IPS DF 6.9 (cell line): Measurements from ENCODE around the gene HDAC10.

Experiments
- DNase-seq: peaks from one replicate; pipeline ENCODE4 v3.0.0-alpha.2; 2013; ENCODE audit warnings: low read depth, low spot score
- H3K27ac ChIP-seq: one replicate; pipeline ENCODE4 v1.5.1; 2013; ENCODE audit warnings: low read length, control low read depth
- H3K27me3 ChIP-seq: 2 replicates; pipeline ENCODE4 v1.6.1; 2013; ENCODE audit warnings: mild to moderate bottlenecking, low read length; ENCODE audit not compliant: control insufficient read depth, insufficient read depth
- H3K36me3 ChIP-seq: 2 replicates; pipeline ENCODE4 v1.6.1; 2013; ENCODE audit warnings: low read length; ENCODE audit not compliant: control insufficient read depth, insufficient read depth
- H3K4me1 ChIP-seq: 2 replicates; pipeline ENCODE4 v1.6.1; 2013; ENCODE audit warnings: low read length; ENCODE audit not compliant: control insufficient read depth, insufficient read depth
- H3K4me3 ChIP-seq: 2 replicates; pipeline ENCODE4 v1.5.1; 2013; ENCODE audit warnings: mild to moderate bottlenecking, low read length
- H3K9me3 ChIP-seq: 2 replicates; pipeline ENCODE4 v1.6.1; 2013; ENCODE audit warnings: low read length, inconsistent platforms; ENCODE audit not compliant: control insufficient read depth, insufficient read depth
- WGBS: extraction: QIAGEN DNeasy Blood & Tissue Kit; methylation state at CpG from one replicate; pipeline ENCODE4 v1.1.7; 2013; ENCODE audit warnings: mixed read lengths, missing lambda C conversion rate; ENCODE audit not compliant: insufficient read length, insufficient coverage; 5-methylcytosine and 5-hydroxymethylcytosine counted together

Gene HDAC10

DNA sequence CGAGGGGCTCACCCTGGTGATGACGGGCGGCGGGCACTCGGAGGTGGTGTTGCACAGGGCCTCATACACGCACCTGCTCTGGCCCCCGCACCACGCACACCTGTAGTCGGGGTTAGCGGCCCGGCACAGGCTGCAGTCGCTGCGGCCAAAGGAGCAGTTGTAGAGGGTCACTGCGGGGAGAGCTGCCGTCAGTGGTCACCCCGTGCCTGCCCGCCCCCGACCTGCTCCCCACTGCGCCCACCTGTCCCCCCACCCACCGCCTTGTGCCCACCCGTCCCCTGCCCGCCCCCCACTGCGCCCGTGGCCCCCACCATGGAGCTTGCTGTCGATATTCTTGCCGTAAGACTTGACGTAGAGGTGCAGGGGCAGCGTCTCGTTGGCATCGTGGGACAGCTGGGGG, 32.8 kb upstream of the HDAC10 start:
- no peak overlapping the region for H3K4me3 ChIP-seq
- no peak for DNase-seq
- H3K36me3 ChIP-seq: peaks cover 59% of the 10 kb centered on the region
- no CpG with 5 or more reads among the region's 30 CpGs for WGBS
- no peaks in the 10 kb centered on the region for H3K9me3 ChIP-seq
- H3K4me1 ChIP-seq: no peaks in the 10 kb centered on the region; the same call in 1 of the 2 replicates
- H3K27ac ChIP-seq: no peak overlapping the region
- H3K27me3 ChIP-seq: no peaks in the 10 kb centered on the region

DNA sequence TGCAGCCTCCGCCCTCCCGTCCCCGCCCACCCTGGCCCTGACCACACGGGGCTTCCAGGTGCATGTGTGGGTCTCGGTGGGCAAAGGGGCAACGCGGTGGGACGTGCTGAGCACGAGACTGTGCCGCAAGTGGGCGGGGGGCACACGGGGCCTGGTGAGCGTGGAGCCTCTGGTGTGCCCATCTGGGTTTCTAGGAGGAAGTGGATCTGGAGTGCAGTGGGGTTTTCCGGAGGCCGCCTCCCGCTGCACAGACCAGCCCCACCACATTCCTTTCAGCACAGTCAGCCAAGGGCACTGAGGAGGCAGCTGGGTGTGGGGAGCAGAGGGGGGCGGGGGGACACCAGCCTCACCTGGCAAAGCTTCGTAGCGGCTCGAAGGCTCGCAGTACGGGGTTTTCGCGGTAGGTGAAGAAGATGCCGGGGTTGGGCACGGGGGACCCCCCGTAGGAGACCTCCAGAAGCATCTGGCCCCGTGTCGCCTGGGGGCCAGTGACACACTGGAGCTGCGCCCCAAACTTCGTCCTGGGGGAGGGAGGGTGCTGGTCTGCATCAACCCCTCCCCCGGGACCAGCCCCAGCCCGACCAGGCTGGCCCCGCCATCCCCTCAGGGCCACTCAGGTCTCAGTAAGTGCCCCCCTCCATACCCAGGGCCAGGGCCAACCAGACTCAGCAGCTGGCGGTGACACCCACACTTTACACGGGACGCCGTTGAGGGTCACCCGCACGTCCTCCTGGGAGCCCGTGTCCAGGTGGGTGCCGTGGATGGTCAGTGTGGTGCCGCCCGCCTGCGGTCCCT, 31.5 kb upstream of the HDAC10 start:
- Histone ChIP-seq H3K9me3 (no peaks in the 10 kb centered on the region), H3K36me3 (peaks cover 65% of the 10 kb centered on the region), H3K27ac (no peak overlapping the region), H3K4me3 (no peak overlapping the region), H3K4me1 (no peaks in the 10 kb centered on the region; the same call in 1 of the 2 replicates), H3K27me3 (no peaks in the 10 kb centered on the region)
- no peak for DNase-seq
- WGBS: no CpG with 5 or more reads among the region's 45 CpGs

DNA sequence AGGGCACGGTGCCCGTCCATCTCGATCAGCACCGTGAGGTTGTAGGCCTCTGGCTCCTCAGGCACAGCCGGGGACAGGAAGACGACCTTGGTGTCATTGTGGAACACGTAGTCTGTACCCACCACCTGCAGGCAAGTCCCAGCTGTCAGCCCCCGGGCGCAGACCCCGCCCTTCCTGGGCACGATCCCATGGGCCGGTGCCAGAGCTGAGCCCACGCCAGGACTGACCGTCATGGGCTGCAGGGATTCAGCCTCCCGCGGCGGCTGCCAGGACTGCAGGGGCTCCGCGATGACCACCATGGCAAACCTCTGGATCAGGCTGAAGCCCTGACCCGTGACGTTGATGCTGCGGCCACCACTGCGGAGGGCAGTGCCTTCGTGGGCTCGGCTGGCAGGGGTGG, 30.9 kb upstream of the HDAC10 start:
- no peaks in the 10 kb centered on the region for H3K9me3 ChIP-seq
- no peak overlapping the region for H3K27ac ChIP-seq
- H3K27me3 ChIP-seq: no peaks in the 10 kb centered on the region
- H3K4me1 ChIP-seq: no peaks in the 10 kb centered on the region; the same call in 1 of the 2 replicates
- H3K36me3 ChIP-seq: peaks cover 67% of the 10 kb centered on the region
- H3K4me3 ChIP-seq: no peak overlapping the region
- no CpG with 5 or more reads among the region's 25 CpGs for WGBS
- DNase-seq: no peak

DNA sequence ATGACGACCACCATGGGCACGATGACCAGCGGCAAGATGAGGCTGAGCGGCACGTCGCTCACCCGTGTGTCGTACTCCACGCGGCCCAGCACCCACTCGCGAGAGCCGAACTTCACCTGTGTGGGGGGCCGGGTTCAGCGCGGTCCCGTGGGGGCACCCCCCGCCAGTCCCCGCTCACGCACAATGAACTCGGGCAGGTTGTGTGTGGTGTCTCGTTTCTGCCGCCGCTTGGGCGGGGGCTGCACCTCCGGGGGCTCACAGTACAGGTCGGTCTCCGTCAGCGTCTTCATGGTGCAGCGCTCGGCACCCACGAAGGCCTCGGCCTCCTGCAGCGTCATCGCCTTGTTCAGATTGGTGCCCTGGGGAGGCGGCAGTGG, 30.3 kb upstream of the HDAC10 start:
- no peak overlapping the region for H3K27ac ChIP-seq
- H3K36me3 ChIP-seq: peaks cover 70% of the 10 kb centered on the region
- no CpG with 5 or more reads among the region's 36 CpGs for WGBS

DNA sequence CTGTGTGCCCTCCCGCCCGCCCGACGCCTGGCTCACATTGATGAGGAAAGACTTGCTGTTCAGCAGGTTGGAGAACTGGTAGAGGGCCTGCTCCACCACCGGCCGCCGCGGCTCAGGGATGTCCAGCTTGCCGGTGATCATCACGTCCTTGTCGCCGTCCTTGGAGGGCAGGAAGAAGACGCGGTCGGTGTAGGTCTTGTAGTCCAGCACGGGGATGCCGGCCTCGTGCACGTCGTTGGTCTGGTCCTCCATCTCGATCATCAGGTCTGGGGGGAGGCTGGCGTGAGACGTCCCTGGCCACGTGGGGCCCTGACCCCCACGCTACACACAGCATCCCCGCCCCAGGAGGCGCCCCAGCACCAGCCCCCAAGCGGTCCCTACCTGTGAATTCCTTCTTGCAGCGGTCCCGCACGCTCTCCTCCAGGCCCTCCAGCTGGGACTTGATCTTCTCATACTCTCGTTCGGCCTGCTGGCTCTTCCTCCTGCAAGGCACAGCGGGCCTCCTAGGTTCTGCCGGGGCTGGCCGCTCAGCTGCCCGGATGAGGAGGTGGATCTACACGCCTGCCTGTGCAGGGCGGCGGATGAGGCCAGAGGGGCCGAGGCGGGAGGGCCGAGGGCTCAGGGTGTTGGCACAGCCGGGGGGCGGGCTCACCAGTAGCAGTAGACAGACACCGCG, 29.8 kb upstream of the HDAC10 start:
- Histone ChIP-seq H3K27me3 (no peaks in the 10 kb centered on the region), H3K9me3 (no peaks in the 10 kb centered on the region), H3K36me3 (peaks cover 73% of the 10 kb centered on the region), H3K27ac (no peak overlapping the region), H3K4me1 (no peaks in the 10 kb centered on the region; the same call in 1 of the 2 replicates), H3K4me3 (no peak overlapping the region)
- WGBS: no CpG with 5 or more reads among the region's 47 CpGs
- no peak for DNase-seq

More for the DNA sequence above, 30.3 kb upstream of the HDAC10 start:
- H3K9me3 ChIP-seq: no peaks in the 10 kb centered on the region
- DNase-seq: no peak
- H3K4me3 ChIP-seq: no peak overlapping the region
- no peaks in the 10 kb centered on the region; the same call in 1 of the 2 replicates for H3K4me1 ChIP-seq
- no peaks in the 10 kb centered on the region for H3K27me3 ChIP-seq

DNA sequence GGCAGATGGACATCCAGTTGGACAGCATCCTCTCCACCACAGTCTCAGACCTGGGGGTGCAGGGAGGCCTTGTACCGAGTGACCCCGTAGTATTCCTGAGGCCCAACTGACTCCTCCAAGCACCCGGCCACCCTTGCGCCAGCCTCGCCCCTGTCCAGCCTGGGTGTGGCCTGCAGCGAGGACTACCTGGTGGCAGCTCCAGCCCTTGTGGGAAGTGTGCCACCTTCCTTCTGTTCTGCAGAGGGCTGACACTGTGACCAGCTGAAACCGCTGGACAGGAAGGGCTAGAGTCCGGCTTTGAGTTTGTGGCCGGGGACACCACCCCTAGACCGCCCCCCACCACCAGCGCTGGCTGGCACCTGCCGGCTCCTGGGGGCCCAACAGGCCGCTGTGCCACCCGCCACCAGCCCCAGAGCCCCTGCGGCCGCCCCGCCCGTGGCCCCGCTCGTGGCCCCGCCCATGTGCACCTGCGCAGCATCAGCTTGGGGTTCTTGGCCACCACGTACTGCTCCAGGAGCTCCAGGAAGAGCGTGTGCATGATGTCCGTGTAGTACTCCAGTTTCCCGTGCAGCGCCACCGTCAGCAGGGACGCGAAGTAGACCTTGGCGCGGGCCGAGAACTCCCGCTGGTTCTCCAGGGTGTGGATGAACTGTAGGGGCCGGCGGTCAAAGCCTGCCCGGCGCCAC, 29.1 kb upstream of the HDAC10 start:
- no CpG with 5 or more reads among the region's 38 CpGs for WGBS
- Histone ChIP-seq H3K36me3 (peaks cover 77% of the 10 kb centered on the region), H3K27me3 (no peaks in the 10 kb centered on the region), H3K27ac (no peak overlapping the region), H3K9me3 (no peaks in the 10 kb centered on the region), H3K4me3 (no peak overlapping the region), H3K4me1 (no peaks in the 10 kb centered on the region; the same call in 1 of the 2 replicates)
- DNase-seq: no peak

DNA sequence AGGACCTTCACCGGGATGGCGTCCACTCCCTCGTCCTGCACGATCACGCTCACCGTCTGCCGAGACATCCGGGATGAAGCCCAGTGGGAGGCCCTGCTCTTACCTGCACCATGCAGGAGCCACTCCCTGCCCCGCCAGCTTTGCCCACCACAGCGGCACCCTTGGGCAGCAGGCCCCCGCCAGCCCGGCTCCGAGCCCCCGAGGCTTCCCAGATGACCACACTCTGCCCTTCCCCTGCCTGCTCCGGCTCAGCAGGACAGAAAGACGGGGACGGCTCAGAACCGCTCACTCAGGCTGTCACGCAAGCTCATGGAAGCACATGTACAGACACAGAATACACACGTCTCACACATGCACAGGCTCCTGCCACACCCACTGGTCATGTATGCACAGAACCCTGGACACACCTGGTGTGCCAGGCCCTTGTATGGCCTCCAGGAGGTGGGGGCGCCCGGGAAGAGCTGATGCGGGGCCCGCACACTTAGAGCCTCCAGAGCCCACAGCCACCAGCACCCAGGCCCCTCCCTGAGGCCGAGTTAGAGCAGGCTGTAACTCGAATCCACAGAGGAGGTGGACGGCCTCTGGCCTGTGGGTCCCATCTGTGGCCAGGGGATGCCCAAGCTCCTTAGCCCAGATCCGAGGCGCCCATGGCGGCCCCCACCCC, 28.0 kb upstream of the HDAC10 start:
- no peak overlapping the region for H3K27ac ChIP-seq
- no peaks in the 10 kb centered on the region; the same call in 1 of the 2 replicates for H3K4me1 ChIP-seq
- no peaks in the 10 kb centered on the region for H3K27me3 ChIP-seq
- no peak for DNase-seq
- H3K9me3 ChIP-seq: no peaks in the 10 kb centered on the region
- WGBS: no CpG with 5 or more reads among the region's 30 CpGs
- peaks cover 80% of the 10 kb centered on the region for H3K36me3 ChIP-seq
- no peak overlapping the region for H3K4me3 ChIP-seq

DNA sequence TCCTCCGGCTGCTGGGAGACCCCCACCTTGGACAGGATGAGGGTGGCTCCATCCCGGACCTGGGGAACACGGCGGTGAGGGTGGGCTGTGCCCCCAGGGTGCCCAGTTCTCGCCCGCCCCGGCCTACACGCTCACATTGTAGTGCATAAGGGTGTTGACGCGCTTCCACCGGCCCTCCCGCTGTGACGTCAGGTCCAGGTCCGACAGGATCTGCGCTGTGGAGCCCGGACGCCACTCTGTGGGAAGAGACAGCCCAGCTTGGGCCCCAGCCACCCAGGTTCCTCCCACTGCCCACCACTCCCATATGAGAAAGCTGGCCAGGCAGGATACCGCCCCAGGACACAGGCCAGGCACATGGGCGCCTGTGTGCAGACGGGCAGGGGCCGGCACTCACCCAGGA, 27.4 kb upstream of the HDAC10 start:
- Histone ChIP-seq H3K27me3 (no peaks in the 10 kb centered on the region), H3K36me3 (peaks cover 77% of the 10 kb centered on the region), H3K4me1 (no peaks in the 10 kb centered on the region; the same call in 1 of the 2 replicates), H3K9me3 (no peaks in the 10 kb centered on the region), H3K27ac (no peak overlapping the region), H3K4me3 (no peak overlapping the region)
- no peak for DNase-seq
- no CpG with 5 or more reads among the region's 21 CpGs for WGBS

DNA sequence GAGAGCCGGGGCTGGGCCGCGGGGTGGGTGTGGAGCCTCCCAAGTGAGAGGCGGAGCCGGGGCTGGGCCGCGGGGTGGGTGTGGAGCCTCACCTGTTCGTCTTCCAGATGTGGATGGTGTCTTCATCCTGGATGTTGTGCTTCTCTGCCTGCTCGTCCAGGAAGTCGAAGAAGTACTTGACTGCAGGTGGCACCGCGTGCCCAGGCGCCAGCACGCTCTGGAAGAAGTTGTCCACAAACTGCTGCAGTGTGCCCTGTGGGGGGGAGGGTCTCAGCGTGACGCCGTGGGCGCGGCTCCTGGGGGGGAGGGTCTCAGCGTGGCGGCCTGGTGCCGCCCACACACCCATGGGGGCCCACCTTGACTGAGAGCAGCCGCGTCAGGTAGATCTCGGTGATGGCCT, 26.7 kb upstream of the HDAC10 start:
- H3K27me3 ChIP-seq: no peaks in the 10 kb centered on the region
- WGBS: no CpG with 5 or more reads among the region's 25 CpGs
- H3K4me3 ChIP-seq: no peak overlapping the region
- H3K36me3 ChIP-seq: peaks cover 70% of the 10 kb centered on the region
- no peak overlapping the region for H3K27ac ChIP-seq
- DNase-seq: no peak
- no peaks in the 10 kb centered on the region for H3K9me3 ChIP-seq
- no peaks in the 10 kb centered on the region for H3K4me1 ChIP-seq

DNA sequence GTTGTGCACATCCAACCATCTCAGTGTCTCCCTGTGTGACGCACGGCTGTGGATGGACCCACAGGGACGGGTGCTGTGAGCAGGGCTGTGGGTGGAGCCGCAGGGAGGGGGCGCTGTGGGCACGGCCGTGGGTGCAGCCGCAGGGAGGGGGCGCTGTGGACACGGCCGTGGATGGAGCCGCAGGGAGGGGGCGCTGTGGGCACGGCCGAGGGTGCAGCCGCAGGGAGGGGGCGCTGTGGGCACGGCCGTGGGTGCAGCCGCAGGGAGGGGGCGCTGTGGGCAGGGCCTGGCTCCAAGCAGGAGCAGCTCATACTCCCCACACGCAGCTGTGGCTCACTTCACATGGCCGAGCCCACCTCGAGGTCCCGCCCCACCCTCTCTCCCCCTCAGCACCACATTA, 25.1 kb upstream of the HDAC10 start:
- DNase-seq: no peak
- Histone ChIP-seq H3K27ac (no peak overlapping the region), H3K4me3 (no peak overlapping the region), H3K9me3 (no peaks in the 10 kb centered on the region), H3K4me1 (0 out of 2 replicates have a peak, but pooled peaks cover 2% of the 10 kb centered on the region), H3K27me3 (no peaks in the 10 kb centered on the region; the same call in 1 of the 2 replicates), H3K36me3 (peaks cover 55% of the 10 kb centered on the region)
- no CpG with 5 or more reads among the region's 25 CpGs for WGBS
